GM18861 (cell line): ENCODE measurements around the gene KLC3.
"Not testable (repeated sequence)": the region's sequence is repeated elsewhere in the genome, so short reads cannot be mapped to it uniquely, and the experiment has no call there.

Experiments used
- ATAC-seq: cut with Tn5 transposase; IDR thresholded peaks from one replicate; pipeline ENCODE4 v1.9.1; 2021; ENCODE audit not compliant: unreplicated experiment

The KLC3 gene

GRCh38 chr19:45315304-45315703, 25.2 kb upstream of the KLC3 start:
- ATAC-seq = no peak

DNA sequence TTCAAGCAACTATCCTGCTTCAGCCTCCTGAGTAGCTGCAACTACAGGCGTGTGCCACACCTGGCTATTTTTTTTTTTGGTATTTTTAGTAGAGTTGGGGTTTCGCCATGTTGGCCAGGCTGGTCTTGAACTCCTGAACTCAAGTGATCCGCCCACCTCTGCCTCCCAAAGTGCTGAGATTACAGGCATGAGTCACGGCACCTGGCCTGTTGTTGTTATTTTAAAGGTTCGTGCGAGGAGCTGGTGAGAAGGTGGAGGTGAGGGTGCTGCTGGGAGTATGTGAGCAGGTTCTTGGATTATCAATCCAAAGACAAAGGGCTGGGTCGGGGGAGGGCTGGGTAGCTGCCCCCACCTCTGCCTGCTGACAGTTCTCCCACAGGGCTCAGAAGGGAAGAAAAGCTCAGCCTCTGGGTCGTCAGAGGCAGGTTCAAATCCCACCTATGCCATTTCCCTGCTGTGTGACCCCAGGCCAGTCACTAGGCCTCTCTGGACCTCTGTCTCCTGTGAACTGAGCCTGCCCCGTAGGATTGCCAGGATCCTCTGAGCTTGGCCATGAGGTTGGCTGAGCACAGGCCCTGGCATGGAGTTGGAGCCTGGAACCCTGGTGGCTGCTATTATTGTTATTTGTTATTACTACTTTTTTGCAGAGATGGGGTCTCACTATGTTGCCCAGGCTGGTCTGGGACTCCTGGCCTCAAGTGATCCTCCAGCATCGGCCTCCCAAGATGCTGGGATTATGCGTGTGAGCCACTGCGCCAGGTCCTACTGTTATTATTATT, 19.4 kb upstream of the KLC3 start:
- ATAC-seq = no peak

DNA sequence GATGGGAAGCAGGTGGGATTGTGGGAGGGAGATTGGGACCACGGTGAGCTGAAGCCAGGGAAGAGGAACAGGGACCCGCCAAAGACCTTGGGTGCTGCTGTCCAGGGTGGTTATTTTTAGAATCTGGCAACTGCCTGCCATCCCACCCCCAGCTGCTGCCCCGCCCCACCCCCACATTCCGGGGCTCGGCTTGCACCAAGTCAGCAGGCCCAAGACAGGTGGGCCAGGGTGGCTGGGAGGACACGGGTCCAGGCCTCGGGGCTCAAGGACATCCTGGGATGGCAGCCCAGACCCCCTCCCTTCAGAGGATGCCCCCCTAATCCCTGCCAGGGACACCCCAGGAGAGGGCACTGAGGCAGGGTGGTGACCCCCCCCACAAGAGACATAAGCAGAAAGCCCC, 18.7 kb upstream of the KLC3 start:
- no peak for ATAC-seq

- ATAC-seq = no peak
Observed at GRCh38 chr19:45322311-45322710, 18.2 kb upstream of the KLC3 start.

GRCh38 chr19:45322744-45323281, 17.7 kb upstream of the KLC3 start, which contains the start of gene CKM:
CKM (minus strand) TSS chr19:45322875; CDS start chr19:45319713, 3,162 bp downstream.
- no peak for ATAC-seq

DNA sequence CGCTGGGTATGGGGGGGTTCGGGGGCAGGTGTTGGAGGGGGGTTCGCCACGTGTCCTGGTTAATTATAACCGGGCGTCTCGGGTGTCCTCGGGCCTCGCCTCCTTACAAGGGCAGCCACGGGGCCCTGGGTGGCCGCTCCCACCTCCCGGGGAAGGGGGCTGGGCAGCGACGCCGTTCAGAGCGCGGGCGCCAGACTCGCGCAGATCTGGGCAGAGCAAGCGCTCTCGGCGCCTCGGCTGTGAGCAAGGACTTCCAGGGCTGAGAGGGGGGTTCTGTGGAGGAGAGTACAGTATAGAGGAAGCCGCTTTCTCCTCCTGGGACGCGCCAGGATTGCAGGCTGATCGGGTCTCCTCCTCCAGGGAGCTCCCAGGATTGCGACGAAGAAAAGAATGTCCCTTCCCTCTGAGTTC, 16.9 kb upstream of the KLC3 start:
- no peak for ATAC-seq

DNA sequence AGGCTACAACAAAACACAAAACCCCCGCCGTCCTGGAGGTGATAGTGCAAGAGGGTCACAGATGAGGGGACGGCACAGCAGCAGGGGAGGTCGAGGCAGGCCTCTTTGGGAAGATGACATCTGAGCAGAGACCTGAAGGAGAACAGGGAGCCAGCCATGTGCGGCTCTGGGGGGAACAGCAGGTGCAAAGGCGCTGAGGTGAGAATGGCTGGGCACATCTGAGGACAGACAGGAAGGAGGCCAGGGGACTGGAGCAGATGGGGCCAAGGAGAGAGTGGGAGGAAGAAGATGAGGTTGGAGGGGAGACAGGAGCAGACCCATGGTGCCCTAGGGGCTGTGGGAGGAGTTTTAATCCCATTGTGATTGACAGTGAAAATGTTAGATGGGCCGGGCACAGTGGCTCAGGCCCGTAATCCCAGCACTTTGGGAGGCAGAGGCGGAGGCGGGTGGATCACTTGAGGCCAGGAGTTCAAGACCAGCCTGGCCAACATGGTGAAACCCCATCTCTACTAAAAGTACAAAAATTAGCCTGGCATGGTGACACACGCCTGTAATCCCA, 16.1 kb upstream of the KLC3 start:
- ATAC-seq = no peak

DNA sequence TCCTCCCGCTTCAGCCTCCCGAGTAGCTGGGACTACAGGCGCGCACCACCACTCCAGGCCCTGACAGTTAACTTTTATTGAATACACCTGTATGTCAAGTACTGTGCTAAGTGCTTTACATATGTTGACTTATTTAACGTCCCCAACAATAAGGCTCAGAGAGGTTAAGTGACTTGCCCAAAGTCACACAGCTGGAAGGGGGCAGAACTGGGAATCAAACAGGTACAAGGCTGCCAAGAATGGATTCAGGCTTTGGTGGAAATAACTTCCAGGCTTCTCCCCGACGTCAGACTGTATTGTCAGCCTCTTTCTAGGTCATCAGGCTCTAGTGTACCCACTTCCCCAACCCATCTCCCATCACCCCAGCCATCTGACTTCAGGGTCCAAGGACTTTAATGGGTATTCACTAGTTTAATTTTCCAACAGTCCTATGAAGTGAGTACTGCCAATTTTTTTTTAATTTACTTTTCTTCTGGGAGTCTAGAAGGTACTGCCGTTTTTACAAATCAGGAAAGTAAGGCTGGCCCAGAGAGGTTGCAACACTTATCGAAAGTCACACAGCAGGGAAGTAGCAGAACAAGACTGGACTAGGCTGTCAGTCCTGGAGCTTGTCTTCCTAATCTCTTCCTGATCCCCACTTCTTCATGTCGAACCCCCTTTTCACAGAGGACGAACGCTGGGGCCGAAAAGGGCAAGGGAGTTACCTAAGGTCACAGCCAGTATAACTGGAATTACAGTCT, 13.0 kb upstream of the KLC3 start:
- ATAC-seq = no peak

GRCh38 chr19:45331411-45331810, 9.1 kb upstream of the KLC3 start:
- ATAC-seq = no peak

- no peak for ATAC-seq
Observed at GRCh38 chr19:45333609-45334303, 6.8 kb upstream of the KLC3 start.

DNA sequence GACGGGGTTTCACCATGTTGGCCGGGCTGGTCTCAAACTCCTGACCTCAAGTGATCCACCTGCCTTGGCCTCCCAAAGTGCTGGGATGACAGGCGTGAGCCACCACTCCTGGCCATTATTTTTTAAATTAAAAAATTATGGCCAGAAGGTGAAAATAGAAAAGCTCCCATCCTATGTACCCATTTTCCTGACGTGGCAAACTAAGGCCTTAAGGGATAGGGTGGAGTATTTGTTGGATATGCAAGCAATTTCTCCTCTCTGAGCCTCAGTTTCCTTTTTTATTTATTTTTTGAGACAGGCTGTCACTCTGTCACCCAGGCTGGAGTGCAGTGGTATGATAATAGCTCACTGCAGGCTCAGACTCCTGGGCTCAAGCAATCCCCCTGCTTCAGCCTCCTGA, 5.7 kb upstream of the KLC3 start:
- not testable (repeated sequence) for ATAC-seq

GRCh38 chr19:45336696-45337251, 3.8 kb upstream of the KLC3 start:
- no peak for ATAC-seq

GRCh38 chr19:45339629-45340028, 921 bp upstream of the KLC3 start:
- no peak for ATAC-seq

- no peak for ATAC-seq
Observed at GRCh38 chr19:45340899-45341453, 426 bp downstream of the KLC3 start.

DNA sequence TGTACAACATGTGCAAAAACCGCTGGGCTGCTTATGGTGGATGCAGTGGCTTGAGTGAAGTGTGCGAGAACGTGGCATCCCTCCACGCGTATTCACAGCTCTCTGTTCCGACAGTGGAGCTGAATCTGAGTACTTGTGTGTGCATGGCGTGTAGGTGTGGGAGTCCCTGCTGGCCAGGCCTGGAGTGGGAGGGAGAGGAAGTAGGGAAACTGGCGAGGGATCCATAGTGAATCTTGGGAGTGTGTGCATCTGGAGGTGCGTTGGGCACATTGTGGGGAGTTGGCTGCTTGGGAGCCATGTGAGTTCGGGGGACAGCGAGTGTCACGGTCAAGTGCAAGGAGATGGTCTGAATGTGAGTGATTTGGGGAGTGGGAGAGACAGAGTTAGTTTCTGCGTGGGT, 2.4 kb downstream of the KLC3 start:
- ATAC-seq = no peak

DNA sequence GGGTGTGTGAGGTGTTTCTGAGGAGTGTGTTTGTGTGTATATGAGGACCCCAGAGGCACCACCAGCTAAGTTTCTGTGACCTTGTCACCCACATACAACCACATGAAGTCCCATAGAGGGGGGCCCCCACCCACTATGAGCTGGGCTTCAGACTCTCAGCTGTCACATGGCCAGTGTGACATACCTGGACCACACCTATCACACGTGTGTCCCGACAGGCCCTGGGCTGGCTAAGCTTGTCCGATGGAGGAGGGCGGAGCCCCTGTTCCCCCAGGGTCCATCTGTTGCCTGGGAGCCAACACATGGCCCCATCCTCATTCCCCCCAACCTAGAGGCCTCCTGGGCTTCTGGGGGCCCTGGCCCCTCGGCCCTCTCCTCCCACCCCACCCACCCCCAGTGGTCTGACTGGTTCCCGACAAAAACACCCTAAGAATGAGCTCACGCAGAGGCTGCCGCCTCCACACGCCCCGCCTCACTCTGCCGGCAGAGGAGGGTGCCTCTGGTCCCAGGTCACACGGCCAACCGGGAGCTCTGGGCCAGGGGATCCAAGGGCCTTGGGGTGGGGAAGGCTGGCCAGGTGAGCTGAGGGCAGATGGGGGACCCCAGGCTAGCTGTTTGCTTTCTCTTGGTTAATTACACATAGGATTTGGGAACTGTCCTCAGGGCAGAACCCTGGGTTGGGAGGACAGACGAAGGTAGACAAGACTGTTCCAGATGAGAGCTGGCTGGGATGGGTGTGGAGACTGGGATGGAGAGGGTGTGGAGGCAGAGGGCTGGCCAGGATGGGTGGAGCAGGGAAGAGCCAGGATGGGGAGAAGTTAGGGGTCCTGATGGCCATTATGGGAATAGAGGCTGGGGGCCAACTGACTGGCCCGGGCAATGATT, 4.3 kb downstream of the KLC3 start:
- ATAC-seq = no peak

- no peak for ATAC-seq
Observed at GRCh38 chr19:45345506-45345860, 4.9 kb downstream of the KLC3 start.

DNA sequence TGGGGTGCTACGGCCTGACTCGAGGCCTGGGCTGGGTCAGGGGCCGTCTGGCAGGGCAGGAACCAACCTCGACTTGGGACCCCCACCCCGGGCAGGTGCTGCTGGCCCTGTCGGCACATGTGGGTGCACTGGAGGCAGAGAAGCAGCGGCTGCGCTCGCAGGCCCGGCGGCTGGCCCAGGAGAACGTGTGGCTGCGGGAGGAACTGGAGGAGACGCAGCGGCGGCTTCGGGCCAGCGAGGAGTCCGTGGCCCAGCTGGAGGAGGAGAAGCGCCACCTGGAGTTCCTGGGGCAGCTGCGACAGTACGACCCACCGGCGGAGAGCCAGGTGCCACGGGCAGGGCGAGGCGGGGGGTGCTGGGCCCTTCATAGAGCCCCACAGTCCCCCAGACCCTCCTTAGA, 5.9 kb downstream of the KLC3 start:
- no peak for ATAC-seq

DNA sequence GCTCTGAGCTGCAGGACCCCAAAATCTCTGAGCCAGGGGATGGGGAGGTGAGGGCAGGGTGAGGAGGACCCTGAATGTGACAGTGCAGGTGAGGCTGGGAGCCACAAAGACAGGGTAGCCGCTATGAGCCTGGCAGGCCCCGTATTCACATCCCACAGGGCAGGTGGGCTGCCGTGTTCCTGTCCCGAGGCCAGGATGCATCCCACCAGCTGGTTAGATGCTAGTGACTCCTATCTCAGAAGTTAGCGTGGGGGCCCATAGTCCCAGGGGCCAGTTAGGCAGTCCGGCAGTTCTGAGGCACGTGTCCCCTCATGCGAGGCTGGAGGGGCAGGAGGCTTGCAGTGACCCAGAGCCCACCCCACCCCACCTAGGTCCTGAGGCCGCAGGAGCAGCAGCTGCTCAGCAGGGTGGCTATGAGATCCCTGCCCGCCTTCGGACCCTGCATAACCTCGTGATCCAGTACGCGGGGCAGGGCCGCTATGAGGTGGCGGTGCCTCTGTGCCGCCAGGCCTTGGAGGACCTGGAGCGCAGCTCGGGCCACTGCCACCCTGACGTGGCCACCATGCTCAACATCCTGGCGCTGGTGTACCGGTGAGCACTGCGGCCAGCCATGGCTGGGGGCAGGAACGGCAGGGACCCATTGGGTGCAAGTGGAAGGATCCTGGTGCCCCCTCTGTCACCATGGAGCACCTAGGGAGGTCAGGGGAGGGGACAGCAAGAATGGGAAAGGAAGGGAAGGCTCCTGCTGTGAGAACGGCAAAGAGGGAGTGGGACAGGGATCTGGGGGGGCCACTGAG, 7.2 kb downstream of the KLC3 start:
- no peak for ATAC-seq
